Small intestine (tissue), 7 donors: ENCODE results near the gene SMTNL1. TPM values are rescaled to one million over a fixed set of nuclear protein-coding genes. Genes with fewer than 3 reads are reported as not detected.
A peak's percentile ranks its signal among the peaks of the same experiment; 100 is the strongest.
"Not testable (repeated sequence)": the region's sequence is repeated elsewhere in the genome, so short reads cannot be mapped to it uniquely, and the experiment has no call there.

Experiments
- DNase-seq, 2 donors: peaks; one replicate each; pipeline versions ENCODE4 v3.0.0 to v3.0.0-alpha.2; 2013
- FAIRE-seq: peaks from 2 replicates; lab custom pipeline; 2012; peaks lifted over from hg19 to GRCh38; lab: Jason Lieb, UNC
- H3K27ac ChIP-seq, 3 donors: one replicate each; pipeline ENCODE4 v1.5.1; 2013; ENCODE audit warnings: low read length in 2 of 3, mild to moderate bottlenecking in 2 of 3, control low read depth in 1 of 3, inconsistent platforms in 1 of 3, low read depth in 1 of 3, moderate library complexity in 1 of 3
- H3K27me3 ChIP-seq, 3 donors: one replicate each; pipeline ENCODE4 v1.6.1; 2013; ENCODE audit warnings: low read length in 3 of 3, inconsistent platforms in 1 of 3; ENCODE audit not compliant: control insufficient read depth in 3 of 3, insufficient read depth in 3 of 3
- H3K36me3 ChIP-seq, 3 donors: one replicate each; pipeline ENCODE4 v1.6.1; 2013; ENCODE audit warnings: low read length in 3 of 3, inconsistent platforms in 1 of 3, low read depth in 1 of 3, mild to moderate bottlenecking in 1 of 3, moderate library complexity in 1 of 3; ENCODE audit not compliant: control insufficient read depth in 3 of 3, insufficient read depth in 2 of 3
- H3K4me1 ChIP-seq, 3 donors: one replicate each; pipeline ENCODE4 v1.6.1; 2013; ENCODE audit warnings: low read length in 2 of 3, inconsistent platforms in 1 of 3, low read depth in 1 of 3, mild to moderate bottlenecking in 1 of 3, moderate library complexity in 1 of 3; ENCODE audit not compliant: control insufficient read depth in 3 of 3, insufficient read depth in 2 of 3
- H3K4me3 ChIP-seq, 3 donors: one replicate each; pipeline ENCODE4 v1.5.1; 2013; ENCODE audit warnings: low read length in 3 of 3, control low read depth in 1 of 3, inconsistent platforms in 1 of 3, low read depth in 1 of 3, mild to moderate bottlenecking in 1 of 3, moderate library complexity in 1 of 3
- H3K9me3 ChIP-seq, 2 donors: one replicate each; pipeline ENCODE4 v1.6.1; 2013; ENCODE audit warnings: low read depth in 1 of 2, low read length in 1 of 2; ENCODE audit not compliant: control insufficient read depth in 2 of 2, insufficient read depth in 1 of 2
- WGBS, 3 donors: extraction: QIAGEN DNeasy Blood & Tissue Kit; methylation state at CpG; one replicate each; pipeline ENCODE4 v1.1.7; 2013; 5-methylcytosine and 5-hydroxymethylcytosine counted together
- polyA plus RNA-seq, 4 donors: library from polyadenylated mRNA; stranded (reverse) in 3 of 4; unstranded in 1 of 4; fragments of 200-250 nt in 3 of 4; fragments of 120-200 nt in 1 of 4; gene quantifications; one replicate each; pipeline versions ENCODE4 v1.2.1 to v1.2.3, GENCODE V29; 2013
- donor health status: healthy with polysubstance abuse.
- donor health status: control.
- donor health status: control.
- donor health status: Bipolar disorder and iron deficiency.
- donor health status: healthy.

SMTNL1 gene
- polyA plus RNA-seq, 4 donors = 0.58 TPM; not detected in 3

DNA sequence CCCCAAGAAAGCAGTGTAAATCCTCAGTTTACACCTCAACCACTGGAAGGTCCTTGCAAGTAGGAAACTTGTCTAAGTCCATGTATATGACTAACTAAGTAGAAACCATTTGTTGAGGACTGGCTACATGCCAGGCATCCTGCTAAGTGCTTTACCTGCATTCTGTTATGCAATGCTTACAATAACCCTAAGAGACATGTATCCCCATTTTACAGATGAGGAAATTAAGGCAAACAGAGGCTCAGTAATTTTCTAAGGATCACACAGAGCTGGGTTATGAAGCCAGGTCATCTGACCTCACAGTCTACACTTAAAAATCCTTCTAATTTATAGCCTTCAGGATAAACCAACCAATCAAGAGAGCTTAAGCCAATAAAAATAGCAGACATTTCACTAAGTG is 8.4 kb upstream of the SMTNL1 start:
- Histone ChIP-seq H3K27ac (no peak overlapping the region), H3K36me3 (peaks cover 0 to 8% (median 0%) of the 10 kb centered on the region in 3 donors), H3K4me1 (peaks cover 4% of the 10 kb centered on the region in 3 donors), H3K27me3 (no peaks in the 10 kb centered on the region), H3K4me3 (no peak overlapping the region), H3K9me3 (no peaks in the 10 kb centered on the region)
- no peak for DNase-seq
- no peak for FAIRE-seq

- H3K9me3 ChIP-seq = no peaks in the 10 kb centered on the region
- H3K4me3 ChIP-seq = peak overlapping the region; percentile 70 to 95 (median 78)
- 0 to 2% (median 1%) methylated on average over 17 of the region's 17 CpGs for WGBS, 3 donors
- FAIRE-seq = no peak
- H3K27ac ChIP-seq = peak overlapping the region; percentile 15 to 93 (median 32)
- no peaks in the 10 kb centered on the region for H3K27me3 ChIP-seq
- DNase-seq = no peak
- peaks cover 4% of the 10 kb centered on the region in 3 donors for H3K4me1 ChIP-seq
- peaks cover 0 to 8% (median 0%) of the 10 kb centered on the region in 3 donors for H3K36me3 ChIP-seq
Measured at GRCh38 chr11:57530215-57530595, 7.2 kb upstream of the SMTNL1 start.

DNA sequence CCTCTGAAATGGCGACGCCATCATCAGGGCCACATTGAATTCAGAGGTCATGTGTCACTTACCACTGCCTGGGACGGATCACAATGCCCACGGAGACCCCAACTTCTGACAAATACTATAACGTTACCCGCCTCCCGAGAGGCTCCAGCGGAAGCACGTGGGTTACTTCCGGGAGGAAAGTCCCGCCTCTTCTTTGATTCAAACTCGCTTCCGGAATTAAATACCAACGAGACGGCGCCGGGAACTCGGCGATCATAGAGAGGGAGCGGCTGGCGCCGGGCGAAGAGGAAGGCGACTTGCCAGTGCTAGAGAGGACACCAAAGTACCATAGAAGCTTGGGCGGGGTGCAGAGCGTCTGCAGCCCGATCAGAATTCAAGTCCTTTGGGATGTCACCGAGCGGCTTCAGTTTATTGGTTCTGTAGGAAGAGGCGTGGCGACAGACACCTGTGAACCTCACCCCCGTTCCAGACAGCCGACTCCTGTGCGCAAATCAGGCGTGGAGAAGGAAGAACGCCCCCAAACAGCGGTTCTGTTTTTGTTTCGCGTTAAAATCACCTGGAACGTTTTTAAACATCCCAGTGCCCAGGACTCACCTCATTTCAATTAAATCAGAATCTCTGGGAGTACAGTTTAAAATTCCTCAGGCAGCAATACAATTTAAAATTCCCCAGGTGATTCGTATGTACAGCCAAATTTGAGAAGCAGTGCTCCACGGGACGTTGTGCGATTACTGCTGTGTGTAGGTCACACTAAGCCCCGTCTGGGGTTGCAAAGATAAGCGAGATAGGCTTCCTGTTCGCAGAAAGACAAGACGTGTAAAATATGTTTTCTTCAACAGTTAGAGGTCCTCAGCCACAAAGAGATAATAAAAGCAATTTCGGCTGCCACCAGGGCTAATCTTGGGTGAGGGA is 6.5 kb upstream of the SMTNL1 start, which contains the start of gene TIMM10:
Gene TIMM10 (minus strand): TSS at position 159 of the 912 bp plus-strand sequence. CDS start 565 bp downstream, outside the sequence.
- peak within 1 kb of the TSS; percentile 38 to 93 (median 87) for H3K27ac ChIP-seq
- DNase-seq (peak; percentile 98 to 100), FAIRE-seq (peak; percentile 95)
- H3K9me3 ChIP-seq = no peaks in the 10 kb centered on the region
- H3K27me3 ChIP-seq = peaks cover 0 to 3% (median 0%) of the 10 kb centered on the region in 3 donors
- peaks cover 0 to 8% (median 0%) of the 10 kb centered on the region in 3 donors for H3K36me3 ChIP-seq
- 0% methylated on average over 49 of the region's 49 CpGs for WGBS, 3 donors
- H3K4me1 ChIP-seq = peaks cover 4% of the 10 kb centered on the region in 3 donors
- peak within 1 kb of the TSS; percentile 70 to 95 (median 78) for H3K4me3 ChIP-seq

GRCh38 chr11:57534449-57534848 is 2.9 kb upstream of the SMTNL1 start:
- H3K27ac ChIP-seq, DNase-seq, H3K9me3 ChIP-seq, H3K36me3 ChIP-seq, H3K4me3 ChIP-seq, FAIRE-seq, H3K4me1 ChIP-seq, H3K27me3 ChIP-seq: not testable (repeated sequence)
- 93 to 95% (median 95%) methylated on average over 7 of the region's 7 CpGs for WGBS, 3 donors

DNA sequence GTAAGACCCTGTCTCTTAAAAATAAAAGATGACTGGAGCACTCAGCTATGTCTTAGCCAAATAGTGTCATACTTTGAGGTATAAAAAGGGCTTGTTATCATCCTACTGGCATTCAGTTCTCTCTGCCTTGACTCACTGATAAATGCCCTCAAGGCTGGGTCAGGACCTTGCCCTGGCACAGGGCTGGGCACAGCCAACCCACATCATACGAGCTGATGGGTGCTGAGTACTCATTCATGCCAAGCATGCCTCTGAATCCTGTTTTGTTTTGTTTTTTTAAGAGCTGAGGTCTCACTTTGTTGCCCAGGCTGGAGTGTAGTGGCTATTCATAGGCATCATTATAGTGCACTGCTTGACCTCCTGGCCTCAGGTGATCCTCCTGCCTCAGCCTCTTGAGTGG is 1.9 kb downstream of the SMTNL1 start:
- no peaks in the 10 kb centered on the region for H3K9me3 ChIP-seq
- 42 to 79% (median 65%) methylated on average over 1 of the region's 1 CpG for WGBS, 3 donors
- no peaks in the 10 kb centered on the region for H3K4me1 ChIP-seq
- DNase-seq (no peak), FAIRE-seq (no peak)
- H3K27me3 ChIP-seq = peaks cover 0 to 3% (median 0%) of the 10 kb centered on the region in 3 donors
- no peaks in the 10 kb centered on the region for H3K36me3 ChIP-seq
- H3K4me3 ChIP-seq = no peak overlapping the region
- H3K27ac ChIP-seq = no peak overlapping the region

DNA sequence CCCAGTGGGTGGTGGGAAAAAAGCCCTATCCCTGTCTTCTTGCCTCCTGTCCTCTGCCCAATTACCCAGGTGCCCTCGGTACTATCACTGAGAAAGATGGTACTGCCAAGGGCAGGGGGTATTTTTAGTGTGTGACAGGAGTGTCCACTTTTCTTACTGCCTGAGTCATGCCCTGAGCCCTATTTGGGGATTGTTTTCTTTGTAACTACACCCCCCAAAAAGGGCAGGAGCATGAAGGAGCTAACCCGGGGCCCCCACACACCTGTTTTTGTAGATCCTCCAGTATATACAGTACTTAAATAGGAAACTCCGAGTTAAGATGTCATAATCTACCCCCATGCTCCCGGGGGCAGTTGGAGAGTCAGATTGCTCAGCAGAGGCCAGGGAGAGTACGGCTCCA is 3.8 kb downstream of the SMTNL1 start:
- WGBS, 3 donors = 85 to 89% (median 89%) methylated on average over 5 of the region's 5 CpGs
- no peak overlapping the region for H3K4me3 ChIP-seq
- H3K4me1 ChIP-seq = no peaks in the 10 kb centered on the region
- DNase-seq = no peak
- FAIRE-seq = no peak
- H3K9me3 ChIP-seq = no peaks in the 10 kb centered on the region
- H3K27ac ChIP-seq = no peak overlapping the region
- no peaks in the 10 kb centered on the region for H3K36me3 ChIP-seq
- no peaks in the 10 kb centered on the region for H3K27me3 ChIP-seq

- no peak for DNase-seq
- no peaks in the 10 kb centered on the region for H3K27me3 ChIP-seq
- H3K9me3 ChIP-seq = no peaks in the 10 kb centered on the region
- no peak overlapping the region for H3K27ac ChIP-seq
- no peaks in the 10 kb centered on the region for H3K4me1 ChIP-seq
- WGBS, 3 donors = 60 to 90% (median 84%) methylated on average over 4 of the region's 4 CpGs
- no peak overlapping the region for H3K4me3 ChIP-seq
- H3K36me3 ChIP-seq = peaks cover 0 to 5% (median 0%) of the 10 kb centered on the region in 3 donors
- no peak for FAIRE-seq
Measured at GRCh38 chr11:57542582-57542981, 5.2 kb downstream of the SMTNL1 start.

DNA sequence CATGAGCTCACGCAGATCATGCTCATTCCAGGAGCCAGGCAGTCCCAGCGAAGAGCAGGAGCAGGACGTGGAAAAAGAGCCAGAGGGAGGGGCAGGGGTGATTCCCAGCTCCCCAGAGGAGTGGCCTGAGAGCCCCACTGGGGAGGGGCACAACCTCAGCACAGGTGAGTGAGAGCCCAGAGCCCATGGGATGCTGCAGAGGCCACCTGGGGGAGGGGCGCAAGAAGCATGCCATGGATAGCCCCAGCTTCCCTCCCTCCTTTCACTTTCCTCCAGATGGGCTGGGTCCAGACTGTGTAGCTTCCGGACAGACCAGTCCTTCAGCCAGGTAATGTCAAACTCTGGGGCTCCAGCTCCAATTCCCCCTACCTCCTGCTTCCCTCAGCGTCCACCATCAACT is 6.2 kb downstream of the SMTNL1 start:
- peaks cover 0 to 12% (median 3%) of the 10 kb centered on the region in 3 donors for H3K36me3 ChIP-seq
- H3K27me3 ChIP-seq = no peaks in the 10 kb centered on the region
- H3K4me1 ChIP-seq = no peaks in the 10 kb centered on the region
- 18 to 48% (median 25%) methylated on average over 6 of the region's 6 CpGs for WGBS, 3 donors
- FAIRE-seq (no peak), DNase-seq (no peak)
- H3K4me3 ChIP-seq = no peak overlapping the region
- H3K27ac ChIP-seq = no peak overlapping the region
- no peaks in the 10 kb centered on the region for H3K9me3 ChIP-seq
